Thymus (tissue), 11 donors: Measurements from ENCODE around the gene HACD1. TPM values are rescaled to one million over a fixed set of nuclear protein-coding genes. Genes with fewer than 3 reads are reported as not detected.
"Not testable (repeated sequence)": the region's sequence is repeated elsewhere in the genome, so short reads cannot be mapped to it uniquely, and the experiment has no call there.

ENCODE experiments used
- DNase-seq, 9 donors: peaks; one replicate each; pipeline ENCODE4 v3.0.0-alpha.2; 2013; ENCODE audit warnings: low spot score in 9 of 9, low read depth in 6 of 9, missing footprints in 1 of 9
- H3K27ac ChIP-seq, 2 donors: one replicate each; pipeline ENCODE4 v1.5.1; 2013; ENCODE audit warnings: control low read depth in 1 of 2, low read depth in 1 of 2, low read length in 1 of 2, mild to moderate bottlenecking in 1 of 2, moderate library complexity in 1 of 2
- H3K27me3 ChIP-seq, 2 donors: one replicate each; pipeline ENCODE4 v1.5.1; 2013; ENCODE audit warnings: low read length in 1 of 2; ENCODE audit not compliant: control insufficient read depth in 2 of 2, insufficient read depth in 1 of 2
- H3K36me3 ChIP-seq, 2 donors: one replicate each; pipeline ENCODE4 v1.5.1; 2013; ENCODE audit warnings: low read length in 1 of 2, mild to moderate bottlenecking in 1 of 2, moderate library complexity in 1 of 2; ENCODE audit not compliant: control insufficient read depth in 2 of 2, insufficient read depth in 2 of 2
- H3K4me1 ChIP-seq, 2 donors: one replicate each; pipeline ENCODE4 v1.5.1; 2013; ENCODE audit warnings: low read length in 2 of 2; ENCODE audit not compliant: control insufficient read depth in 2 of 2, insufficient read depth in 2 of 2
- H3K4me3 ChIP-seq, 2 donors: one replicate each; pipeline ENCODE4 v1.5.1; 2013; ENCODE audit warnings: low read length in 2 of 2, control low read depth in 1 of 2, mild to moderate bottlenecking in 1 of 2
- H3K9me3 ChIP-seq, 2 donors: one replicate each; pipeline ENCODE4 v1.5.1; 2013; ENCODE audit warnings: low read length in 1 of 2, mild to moderate bottlenecking in 1 of 2; ENCODE audit not compliant: control insufficient read depth in 2 of 2, insufficient read depth in 1 of 2
- WGBS: extraction: QIAGEN DNeasy Blood & Tissue Kit; methylation state at CpG from one replicate; pipeline ENCODE4 v1.1.7; 2013; 5-methylcytosine and 5-hydroxymethylcytosine counted together
- polyA plus RNA-seq: library from polyadenylated mRNA; stranded (reverse); fragments of 200-250 nt; gene quantifications from one replicate; pipeline ENCODE4 v1.2.3, GENCODE V29; 2013
- total RNA-seq: library from RNA; stranded (reverse); fragments of 120-200 nt; gene quantifications from one replicate; pipeline ENCODE4 v1.2.4, GENCODE V29; 2013
- donor health status: healthy.

HACD1 gene
- total and polyA plus RNA-seq, 2 donors: 7.3 to 11.6 TPM

DNA sequence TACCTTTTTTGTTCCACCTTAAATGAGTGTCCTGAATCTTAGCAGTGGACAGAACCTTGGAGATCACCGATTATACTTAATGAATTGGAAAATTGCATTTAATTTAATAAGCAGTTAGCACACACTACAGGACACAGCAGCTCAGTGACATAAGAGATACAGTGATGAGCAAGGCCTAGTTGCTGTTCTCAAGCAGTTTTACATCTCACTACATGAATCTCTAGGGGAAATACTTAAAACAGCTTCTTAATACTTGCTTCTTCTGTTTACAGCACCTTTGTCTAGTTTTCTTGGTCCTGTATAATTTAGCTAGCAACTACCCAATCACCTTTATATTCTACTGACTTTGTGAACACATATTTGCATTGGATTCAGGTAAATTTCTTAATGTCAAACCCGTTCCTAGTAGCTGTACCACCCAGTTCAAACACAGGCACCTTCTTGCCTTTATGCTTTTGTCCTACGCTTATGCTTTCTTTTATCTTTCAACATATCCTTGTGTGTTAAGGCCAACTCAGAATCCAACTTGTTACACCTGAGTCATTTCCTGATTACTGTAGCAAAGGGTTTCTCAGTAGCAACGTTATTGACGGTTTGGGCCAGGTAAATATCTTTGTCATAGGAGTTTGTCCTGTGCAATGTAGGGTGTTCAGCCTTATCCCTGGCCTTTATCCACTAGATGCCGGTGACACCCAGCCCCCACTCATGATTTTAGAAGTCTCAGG is 28.6 kb upstream of the HACD1 start:
- H3K27ac ChIP-seq: peak overlapping the region; percentile 80 to 98
- H3K4me1 ChIP-seq: peaks cover 20 to 39% of the 10 kb centered on the region in 2 donors
- peaks cover 0 to 13% of the 10 kb centered on the region in 2 donors for H3K36me3 ChIP-seq
- peaks cover 0 to 4% of the 10 kb centered on the region in 2 donors for H3K9me3 ChIP-seq
- 38% methylated on average over 6 of the region's 6 CpGs for WGBS
- no peaks in the 10 kb centered on the region for H3K27me3 ChIP-seq
- peak overlapping the region; percentile 60 to 95 for H3K4me3 ChIP-seq
- peak in 2 of 9 donors; percentile 35 to 66 for DNase-seq

DNA sequence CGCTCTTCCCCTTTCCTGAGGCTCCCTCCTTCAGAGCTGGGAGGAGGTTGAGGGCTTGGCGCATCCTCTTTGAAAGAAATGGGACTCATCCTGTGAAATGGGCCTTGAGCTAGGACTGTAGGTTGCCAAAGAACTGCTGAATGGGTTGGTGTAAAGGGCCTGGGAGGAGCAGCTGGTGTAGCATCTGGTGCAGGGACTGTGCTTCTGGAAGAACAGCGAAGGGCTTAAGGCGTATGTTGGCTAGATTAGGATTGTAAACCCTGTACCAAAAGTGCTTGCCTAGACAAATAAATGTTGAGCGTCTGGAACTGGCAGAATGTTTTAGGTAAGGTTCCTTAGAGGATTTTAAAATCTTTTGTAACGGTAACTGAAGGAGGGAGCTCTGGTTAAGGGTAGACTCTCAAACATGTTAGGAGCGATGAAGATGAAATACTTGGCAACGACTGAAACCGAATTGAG is 27.3 kb upstream of the HACD1 start:
- H3K36me3 ChIP-seq: peaks cover 0 to 8% of the 10 kb centered on the region in 2 donors
- H3K9me3 ChIP-seq: peaks cover 0 to 4% of the 10 kb centered on the region in 2 donors
- H3K4me1 ChIP-seq: peaks cover 18 to 32% of the 10 kb centered on the region in 2 donors
- no peaks in the 10 kb centered on the region for H3K27me3 ChIP-seq
- 3% methylated on average over 9 of the region's 9 CpGs for WGBS
- peak in 3 of 9 donors; percentile 52 to 76 (median 59) for DNase-seq
- H3K4me3 ChIP-seq: peak overlapping the region; percentile 60 to 95
- peak overlapping the region; percentile 93 to 98 for H3K27ac ChIP-seq

DNA sequence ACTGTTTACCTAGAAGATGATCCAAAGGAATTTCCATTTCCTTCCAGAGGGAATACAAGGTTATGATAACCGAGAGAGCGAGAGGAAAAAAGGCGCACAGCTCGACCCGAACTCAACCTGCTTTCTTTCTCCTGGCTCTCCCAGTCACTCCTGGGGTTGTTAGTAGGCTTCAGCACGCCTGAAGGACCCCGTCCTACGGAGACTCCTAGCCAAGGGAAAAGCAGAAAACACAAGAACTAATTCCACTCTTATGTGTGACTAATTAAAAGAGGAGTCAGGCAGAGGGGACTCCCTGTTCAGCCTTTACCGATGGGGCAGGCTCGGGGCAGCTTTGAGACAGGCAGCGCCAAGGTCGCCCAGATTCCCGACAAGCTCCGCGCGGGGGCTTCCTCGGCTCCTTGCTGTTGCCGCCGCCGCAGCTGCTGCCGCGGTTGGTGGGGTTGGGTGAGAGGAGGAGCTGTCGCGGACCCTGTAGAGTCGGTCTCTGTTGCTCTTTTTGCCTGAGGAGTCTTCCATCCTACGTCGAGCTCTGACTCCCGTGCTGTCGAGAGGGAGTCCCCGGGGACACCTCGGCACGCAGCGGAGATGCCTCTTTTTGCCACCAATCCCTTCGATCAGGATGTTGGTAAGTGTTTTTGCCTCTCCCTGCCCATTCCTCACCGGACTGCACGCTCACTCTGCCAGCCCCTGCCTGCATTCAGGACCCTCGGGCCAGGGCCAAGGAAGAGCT is 26.7 kb upstream of the HACD1 start, which contains the start of gene STAM:
TSS of gene STAM (plus strand) at position 397 of the 730 bp plus-strand sequence. CDS start at position 586, 189 bp downstream.
- H3K36me3 ChIP-seq: peaks cover 0 to 8% of the 10 kb centered on the region in 2 donors
- WGBS: under 1% methylated on average over 37 of the region's 37 CpGs
- peak; percentile 89 to 98 (median 94) for DNase-seq
- peak within 1 kb of the TSS; percentile 93 to 98 for H3K27ac ChIP-seq
- peaks cover 18 to 29% of the 10 kb centered on the region in 2 donors for H3K4me1 ChIP-seq
- H3K4me3 ChIP-seq: peak within 1 kb of the TSS; percentile 60 to 95
- peaks cover 0 to 4% of the 10 kb centered on the region in 2 donors for H3K9me3 ChIP-seq
- H3K27me3 ChIP-seq: no peaks in the 10 kb centered on the region

DNA sequence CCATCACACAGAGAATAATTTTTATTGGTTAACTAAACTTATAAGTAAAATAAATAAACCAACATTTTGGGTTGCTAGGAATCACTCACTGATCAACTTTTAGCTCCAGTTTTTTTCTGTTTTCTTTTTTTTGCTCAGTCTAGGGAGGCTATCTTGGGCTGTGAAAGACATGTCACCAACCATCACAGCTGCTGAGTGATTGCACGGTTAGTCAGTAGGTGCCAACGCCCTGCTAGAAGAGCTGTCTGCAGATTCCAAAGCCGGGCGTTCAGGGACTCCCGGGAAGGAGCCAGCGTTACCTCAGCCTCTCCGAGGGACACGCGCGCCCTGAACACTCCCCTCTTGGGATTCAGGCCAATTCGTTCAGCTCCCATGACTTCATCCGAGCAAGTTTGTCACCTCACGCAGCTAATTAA is 26.2 kb upstream of the HACD1 start:
- H3K27me3 ChIP-seq: no peaks in the 10 kb centered on the region
- WGBS: under 1% methylated on average over 13 of the region's 13 CpGs
- peaks cover 0 to 5% of the 10 kb centered on the region in 2 donors for H3K36me3 ChIP-seq
- peak overlapping the region; percentile 60 to 95 for H3K4me3 ChIP-seq
- peaks cover 16 to 24% of the 10 kb centered on the region in 2 donors for H3K4me1 ChIP-seq
- H3K27ac ChIP-seq: peak overlapping the region; percentile 93 to 98
- no peak for DNase-seq
- H3K9me3 ChIP-seq: peaks cover 0 to 3% of the 10 kb centered on the region in 2 donors

DNA sequence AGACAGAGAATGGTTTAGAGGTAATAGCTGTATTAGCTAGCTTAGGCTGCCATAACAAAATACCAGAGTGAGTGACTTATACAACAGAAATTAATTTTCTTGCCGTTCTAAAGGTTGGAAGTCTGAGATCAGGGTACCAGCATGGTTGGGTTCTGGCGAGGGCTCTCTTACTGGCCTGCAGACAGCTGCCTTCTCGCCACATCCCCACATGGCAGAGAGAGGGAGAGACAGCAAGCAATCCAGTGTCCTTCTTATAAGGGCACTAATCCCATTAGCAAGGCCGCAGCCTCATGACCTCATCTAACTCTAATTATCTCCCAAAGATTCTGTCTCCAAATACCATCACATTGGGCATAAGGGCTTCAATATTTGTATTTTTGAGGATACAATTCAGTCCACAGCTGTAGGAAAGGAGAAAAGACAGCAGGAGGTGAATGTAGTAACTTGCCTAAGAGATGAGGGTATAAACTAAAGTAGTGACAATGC is 23.2 kb upstream of the HACD1 start:
- no peak for DNase-seq
- WGBS: 97% methylated on average over 4 of the region's 4 CpGs

DNA sequence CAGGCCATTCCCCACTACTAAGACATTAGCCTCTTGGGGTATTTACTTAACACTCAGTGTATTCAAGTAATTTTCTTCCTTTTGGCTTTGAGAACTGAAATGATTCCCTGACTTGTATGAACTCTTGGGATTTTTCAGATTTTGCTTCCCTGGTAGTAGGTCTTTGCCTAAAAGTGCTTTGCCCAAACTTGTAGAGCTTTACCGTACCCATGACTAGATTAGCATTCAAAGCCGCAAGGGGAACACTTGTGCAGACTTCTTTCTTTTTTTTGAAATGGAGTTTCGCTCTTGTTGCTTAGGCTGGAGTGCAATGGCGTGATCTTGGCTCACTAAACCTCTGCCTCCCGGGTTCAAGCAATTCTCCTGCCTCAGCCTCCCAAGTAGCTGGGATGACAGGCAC is 20.7 kb upstream of the HACD1 start:
- Histone ChIP-seq H3K36me3 (no peaks in the 10 kb centered on the region), H3K27me3 (no peaks in the 10 kb centered on the region), H3K9me3 (no peaks in the 10 kb centered on the region), H3K27ac (no peak overlapping the region), H3K4me1 (peaks cover 0 to 3% of the 10 kb centered on the region in 2 donors), H3K4me3 (no peak overlapping the region)
- 95% methylated on average over 5 of the region's 5 CpGs for WGBS
- no peak for DNase-seq

More for the DNA sequence above, 23.2 kb upstream of the HACD1 start:
- Histone ChIP-seq H3K9me3 (no peaks in the 10 kb centered on the region), H3K36me3 (no peaks in the 10 kb centered on the region), H3K27me3 (no peaks in the 10 kb centered on the region), H3K27ac (no peak overlapping the region), H3K4me3 (no peak overlapping the region), H3K4me1 (peaks cover 2 to 9% of the 10 kb centered on the region in 2 donors)

DNA sequence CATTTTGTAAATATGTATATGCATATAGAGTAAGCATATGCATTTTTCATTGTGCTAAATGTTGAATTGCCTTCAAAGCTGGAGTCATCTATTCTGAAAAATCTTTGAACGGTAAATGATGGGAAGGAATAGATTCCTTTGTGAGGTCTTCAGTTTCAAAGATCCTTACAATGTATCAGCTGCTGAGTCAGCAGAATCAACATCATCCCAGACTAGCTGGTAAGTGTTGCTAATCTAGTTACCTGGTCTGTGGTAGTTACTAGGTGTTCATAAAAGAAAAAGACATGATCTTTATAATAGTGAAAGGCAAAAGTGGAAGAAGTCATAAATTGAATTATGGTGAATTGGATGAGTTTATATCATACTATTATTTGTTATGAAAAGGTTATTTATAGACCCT is 16.2 kb upstream of the HACD1 start:
- H3K27ac ChIP-seq: no peak overlapping the region
- H3K9me3 ChIP-seq: no peaks in the 10 kb centered on the region
- no peak for DNase-seq
- no peaks in the 10 kb centered on the region for H3K4me1 ChIP-seq
- H3K27me3 ChIP-seq: no peaks in the 10 kb centered on the region
- H3K36me3 ChIP-seq: no peaks in the 10 kb centered on the region
- H3K4me3 ChIP-seq: no peak overlapping the region
- 99% methylated on average over 1 of the region's 1 CpG for WGBS

DNA sequence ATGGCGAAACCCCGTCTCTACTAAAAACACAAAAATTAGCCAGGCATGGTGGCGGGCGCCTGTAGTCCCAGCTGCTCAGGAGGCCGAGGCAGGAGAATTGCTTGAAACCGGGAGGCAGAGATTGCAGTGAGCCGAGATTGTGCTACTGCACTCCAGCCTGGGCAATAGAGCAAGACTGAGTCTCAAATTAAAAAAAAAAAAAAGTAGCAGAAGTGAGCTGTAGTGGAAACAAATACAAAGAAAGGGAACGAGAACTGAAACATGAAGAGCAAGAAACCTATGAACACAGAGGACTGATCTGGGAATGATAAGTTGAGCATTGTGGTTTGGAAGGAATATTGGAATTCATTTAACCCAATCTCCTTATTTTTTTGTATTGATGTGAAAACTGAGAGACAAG is 15.4 kb upstream of the HACD1 start:
- H3K4me1 ChIP-seq, H3K27me3 ChIP-seq, DNase-seq, H3K27ac ChIP-seq, H3K4me3 ChIP-seq, H3K36me3 ChIP-seq, H3K9me3 ChIP-seq: not testable (repeated sequence)
- WGBS: 96% methylated on average over 8 of the region's 8 CpGs

DNA sequence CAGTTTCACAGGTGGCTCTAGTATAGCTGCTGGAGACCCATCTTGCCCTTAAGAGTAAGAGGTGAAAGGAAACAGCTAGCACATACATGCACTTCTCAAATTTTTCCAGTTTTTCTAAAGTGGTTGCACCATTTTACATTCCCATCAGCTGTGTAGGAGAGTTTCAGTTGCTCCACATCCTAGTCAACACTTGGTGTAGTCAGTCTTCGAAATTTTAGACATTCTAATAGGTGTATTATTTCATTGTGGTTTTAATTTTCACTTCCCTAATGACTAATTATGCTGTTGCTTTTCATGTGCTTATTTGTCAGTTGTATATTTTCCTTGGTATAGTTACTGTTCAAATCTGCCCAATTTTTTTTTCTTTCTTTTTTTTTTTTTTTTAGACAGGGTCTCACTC is 9.5 kb upstream of the HACD1 start:
- 87% methylated on average over 1 of the region's 1 CpG for WGBS
- Histone ChIP-seq H3K27me3 (no peaks in the 10 kb centered on the region), H3K36me3 (no peaks in the 10 kb centered on the region), H3K4me1 (no peaks in the 10 kb centered on the region), H3K4me3 (no peak overlapping the region), H3K27ac (no peak overlapping the region), H3K9me3 (no peaks in the 10 kb centered on the region)
- DNase-seq: no peak
